ENCODE data around the gene ZNF74. TPM values are rescaled to one million over a fixed set of nuclear protein-coding genes. Genes with fewer than 3 reads are reported as not detected.

Gene ZNF74
- total RNA-seq, 1 donor from 2014 or later: 19.5 TPM

DNA sequence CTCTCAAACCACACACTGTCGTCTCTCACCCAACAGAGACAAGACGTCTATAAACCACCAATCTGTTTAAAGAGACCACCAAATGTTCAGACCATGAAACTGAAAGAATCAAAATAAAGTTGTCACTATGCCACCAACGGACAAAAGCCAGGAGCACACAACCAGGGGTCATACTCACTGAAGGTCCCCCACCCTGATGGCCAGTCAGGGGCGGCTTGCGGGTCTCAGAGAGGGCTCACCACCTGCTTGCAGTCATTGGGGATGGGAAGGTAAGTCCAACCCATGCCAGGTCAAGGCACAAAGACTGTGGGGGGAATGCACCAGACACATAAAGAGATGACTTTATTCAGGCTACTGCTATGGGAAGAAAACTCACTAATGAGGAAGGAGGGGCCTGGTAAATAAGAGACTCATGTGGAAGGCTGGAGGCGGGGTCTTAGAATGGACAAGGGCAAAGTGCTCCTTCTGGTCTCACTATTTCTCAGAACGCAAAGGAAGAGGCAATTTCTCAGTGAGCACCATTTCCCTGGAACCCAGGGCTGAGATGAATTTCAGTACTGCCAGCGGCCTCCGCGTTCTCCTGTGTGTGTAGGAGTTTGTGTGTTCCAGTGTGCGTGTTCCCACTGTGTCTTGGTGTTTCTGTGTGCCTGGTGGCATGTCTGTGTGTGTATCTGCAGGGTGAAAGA is 26.3 kb downstream of the ZNF74 start:
- DNase-seq: no peak

DNA sequence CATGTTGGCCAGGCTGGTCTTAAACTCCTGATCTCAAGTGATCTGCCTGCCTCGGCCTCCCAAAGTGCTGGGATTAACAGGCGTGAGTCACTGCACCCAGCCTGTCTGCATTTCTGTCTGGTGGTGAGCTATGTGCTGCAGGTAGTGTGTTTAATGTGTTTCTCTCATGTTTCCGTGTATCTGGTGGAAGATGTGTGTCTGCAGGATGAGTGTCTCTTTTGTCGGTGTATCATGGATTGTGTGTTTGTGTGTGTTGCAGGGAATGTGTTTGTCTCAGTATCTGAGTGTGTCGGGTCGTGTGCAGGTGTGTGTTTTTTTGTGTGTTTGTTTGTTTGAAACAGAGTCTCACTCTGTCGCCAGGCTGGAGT is 27.5 kb downstream of the ZNF74 start:
- no peak for DNase-seq

DNA sequence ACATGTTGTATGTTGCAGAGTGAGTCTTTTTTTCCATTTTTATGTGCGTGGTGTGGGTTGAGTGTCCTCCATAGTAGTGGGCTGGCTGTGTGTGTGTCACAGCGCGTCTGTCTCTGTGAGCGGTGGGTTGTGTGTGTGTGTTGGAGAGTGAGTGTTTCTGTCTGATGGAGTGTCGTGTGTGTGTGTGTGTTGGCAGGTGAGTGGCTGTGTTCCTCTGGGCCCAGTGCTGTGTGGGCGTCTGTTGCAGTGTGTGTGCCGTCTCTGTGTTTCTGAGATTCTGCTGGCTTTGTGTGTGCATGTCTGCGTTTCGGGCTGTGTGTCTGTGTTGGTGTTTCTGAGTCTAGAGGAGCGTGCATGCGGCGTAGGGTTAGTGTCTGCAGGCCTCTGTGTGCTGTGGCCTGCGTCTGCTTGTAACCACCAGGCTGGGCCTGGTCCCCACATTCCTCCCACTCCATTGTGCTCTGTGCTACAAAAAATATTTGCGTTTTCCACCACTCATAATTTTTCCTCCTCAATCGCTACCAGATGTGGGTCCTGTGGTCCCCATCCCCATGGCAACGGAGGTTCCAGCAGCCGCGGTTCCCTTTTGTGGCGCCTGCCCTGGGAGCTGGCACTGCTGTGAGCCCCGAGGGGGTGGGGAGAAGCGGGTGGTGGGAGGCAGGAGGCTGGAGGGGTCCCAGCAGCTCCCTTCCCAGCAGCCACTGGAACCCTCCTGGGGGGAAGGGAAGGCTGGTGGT is 28.5 kb downstream of the ZNF74 start:
- peak; percentile 71 for DNase-seq

DNA sequence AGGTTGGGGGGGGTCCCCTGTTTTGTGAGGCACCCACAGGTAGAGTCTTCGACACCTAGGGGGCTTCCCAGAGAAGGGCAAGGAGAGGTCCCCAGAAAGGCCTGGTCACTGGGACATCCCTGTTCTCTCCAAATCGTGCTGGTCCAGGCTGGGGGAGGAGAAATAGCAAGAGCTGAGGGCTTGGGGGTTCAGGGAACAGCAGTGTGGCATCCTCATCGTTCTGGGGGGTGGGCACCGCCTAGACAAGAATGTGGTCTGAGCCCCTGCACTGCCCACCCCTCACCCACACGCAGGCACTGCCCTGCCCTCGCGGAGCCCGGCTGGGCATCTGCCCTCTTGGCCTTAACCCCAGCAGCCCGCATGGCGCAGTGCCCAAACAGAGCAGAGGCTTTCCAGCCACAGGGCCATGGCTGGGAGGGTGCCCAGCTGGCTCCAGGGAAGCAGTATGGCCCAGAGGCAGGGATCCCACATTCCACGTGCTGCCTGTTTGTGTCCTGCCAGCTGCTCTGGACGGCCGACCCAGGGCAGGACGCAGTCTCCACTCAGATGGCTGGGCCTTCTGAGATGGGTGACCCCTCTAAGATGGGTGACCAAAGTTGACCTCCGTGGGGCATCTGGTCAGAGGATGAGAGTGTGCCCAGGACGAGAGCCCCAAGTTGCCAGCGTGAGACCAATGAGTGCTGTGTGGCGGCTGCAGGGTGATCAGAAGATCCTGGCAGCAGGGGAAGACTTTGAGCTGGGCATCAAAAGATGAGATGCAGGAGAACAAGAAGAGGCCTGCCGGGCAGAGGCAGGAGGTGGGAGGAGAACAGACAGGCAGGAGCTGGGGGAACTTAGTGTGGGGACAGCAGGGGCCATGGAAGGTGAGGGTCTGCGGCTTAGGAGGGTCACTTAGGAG is 29.3 kb downstream of the ZNF74 start:
- peak; percentile 56 for DNase-seq

DNA sequence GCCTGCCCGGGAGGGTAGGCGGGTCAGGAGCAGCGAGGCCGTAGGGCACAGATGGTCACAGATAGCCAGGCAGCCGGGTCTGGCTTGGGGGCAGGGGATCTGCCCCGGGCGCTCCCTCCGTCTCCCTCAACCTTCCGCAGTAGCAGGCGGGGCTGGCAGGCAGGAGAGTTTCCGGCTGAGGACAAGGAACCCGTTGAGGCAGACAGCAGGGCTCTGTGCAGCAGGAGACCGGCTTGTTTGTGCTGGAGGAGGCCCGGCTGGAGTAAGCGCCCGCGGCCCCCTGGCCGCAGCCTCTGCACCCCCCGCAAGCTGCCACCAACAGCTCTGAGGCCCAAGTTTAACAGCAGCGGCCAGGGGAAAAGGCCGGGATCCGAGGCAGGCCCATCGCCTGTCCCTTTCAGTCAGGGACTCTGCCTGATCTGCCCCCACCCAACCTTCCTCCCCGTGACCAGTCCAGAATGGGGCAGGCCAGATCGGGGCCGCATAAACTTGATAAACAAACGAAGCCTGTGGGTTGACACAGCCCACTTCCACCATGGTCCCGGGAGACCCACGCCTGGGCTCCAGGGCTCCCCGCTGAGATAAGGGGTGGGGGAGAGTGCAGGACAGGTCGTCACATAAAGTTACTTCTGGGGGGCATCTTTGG is 30.1 kb downstream of the ZNF74 start:
- DNase-seq: peak; percentile 59

DNA sequence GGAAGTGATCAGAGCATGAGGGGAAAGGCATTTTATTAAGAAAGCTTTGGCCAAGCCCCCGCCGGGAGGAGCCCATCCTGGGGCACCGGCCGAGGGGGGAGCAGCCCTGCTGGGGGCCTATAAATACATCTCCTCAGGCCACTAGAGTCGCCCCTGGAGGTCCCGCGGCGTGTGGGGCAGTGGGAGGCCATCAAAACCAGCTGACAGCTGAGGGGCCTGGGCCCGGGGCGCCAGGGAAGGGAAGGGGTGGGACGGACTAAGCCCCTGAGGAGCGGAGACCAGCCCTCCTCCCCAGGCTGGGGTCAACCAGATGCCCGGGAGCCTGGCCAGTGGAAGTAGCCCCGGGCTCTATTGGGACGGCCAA is 30.6 kb downstream of the ZNF74 start:
- no peak for DNase-seq

DNA sequence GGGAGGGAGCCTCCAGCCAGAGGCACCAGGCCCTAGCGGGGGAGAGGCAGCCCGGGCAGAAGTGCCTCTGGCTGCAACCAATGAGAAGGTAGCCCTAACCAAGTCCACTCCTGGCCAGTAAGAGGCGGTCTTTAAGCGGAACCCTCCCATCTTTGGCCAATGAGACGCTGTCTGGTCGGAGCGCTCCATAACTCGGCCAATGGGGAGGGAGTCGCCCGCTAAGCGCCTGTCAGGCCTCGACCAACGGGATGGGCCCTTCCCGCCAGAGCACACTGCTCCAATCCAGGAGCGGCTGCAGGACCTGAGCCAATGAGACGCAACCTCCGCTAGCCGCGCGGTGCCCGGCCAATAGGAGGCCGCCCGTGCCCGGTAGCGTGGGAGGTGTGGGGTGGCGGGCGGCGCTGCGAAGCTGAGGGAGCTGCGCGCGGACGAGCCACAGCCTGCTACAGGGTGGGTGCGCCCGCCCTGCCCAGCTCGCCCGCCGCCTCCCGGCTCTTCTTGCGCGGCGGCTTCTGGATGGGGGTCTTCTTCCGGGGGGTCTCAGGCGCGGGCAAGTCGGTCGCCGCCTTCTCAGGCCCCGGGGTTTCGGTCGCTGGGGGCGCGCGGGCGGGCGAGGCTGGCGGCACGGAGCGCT is 31.1 kb downstream of the ZNF74 start:
- DNase-seq: peak; percentile 80

DNA sequence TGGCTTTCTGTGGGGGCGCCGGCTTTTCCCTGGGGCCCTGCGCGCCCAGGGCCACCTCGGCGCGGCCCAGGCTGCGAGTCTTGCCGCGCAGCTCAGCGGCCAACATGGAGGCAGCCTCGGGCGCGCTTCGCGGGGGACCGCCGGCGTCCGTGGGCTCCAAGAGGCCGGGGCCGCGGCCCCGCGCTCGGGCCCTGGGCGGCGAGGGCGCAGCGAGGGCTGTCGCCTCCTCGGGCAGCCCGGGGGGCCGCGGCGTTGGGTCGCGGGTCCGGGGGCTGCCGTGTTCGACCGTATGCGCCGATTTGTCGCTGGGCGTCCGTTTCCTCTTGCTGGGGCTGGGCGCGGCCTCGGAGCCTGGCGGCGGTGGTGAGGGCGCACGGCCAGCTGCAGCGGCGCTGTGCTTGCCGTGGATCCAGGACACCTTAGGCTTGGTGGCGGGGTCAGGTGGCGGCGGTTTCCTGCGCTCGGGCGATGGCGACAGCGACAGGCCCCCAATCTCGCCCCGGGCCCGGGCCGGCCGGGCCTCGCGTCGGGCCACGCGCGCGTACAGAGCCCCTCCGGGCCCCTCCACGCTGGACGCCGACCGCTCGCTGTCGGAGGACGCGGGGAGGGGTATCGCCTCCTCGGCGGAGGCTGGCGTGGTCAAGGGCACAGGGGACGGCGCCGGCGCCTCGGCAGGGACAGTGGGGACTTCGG is 31.8 kb downstream of the ZNF74 start:
- DNase-seq: no peak

DNA sequence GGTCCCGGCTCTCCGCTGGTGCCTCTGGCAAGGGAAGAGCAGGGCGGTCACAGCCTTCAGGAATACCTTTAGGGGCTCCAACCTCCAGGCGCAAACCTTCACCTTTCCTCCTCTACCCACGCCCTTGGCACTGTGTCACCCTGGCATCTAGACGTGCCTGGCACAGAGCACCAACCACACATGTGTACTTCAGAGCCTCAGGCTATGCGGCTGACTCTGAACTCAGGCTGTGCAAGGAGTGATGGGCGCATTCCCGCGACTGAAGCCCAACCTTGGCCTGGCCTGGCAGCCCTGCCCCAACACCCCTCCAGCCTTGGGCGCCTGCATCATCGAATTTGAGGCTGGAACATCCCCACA is 32.3 kb downstream of the ZNF74 start:
- DNase-seq: no peak

DNA sequence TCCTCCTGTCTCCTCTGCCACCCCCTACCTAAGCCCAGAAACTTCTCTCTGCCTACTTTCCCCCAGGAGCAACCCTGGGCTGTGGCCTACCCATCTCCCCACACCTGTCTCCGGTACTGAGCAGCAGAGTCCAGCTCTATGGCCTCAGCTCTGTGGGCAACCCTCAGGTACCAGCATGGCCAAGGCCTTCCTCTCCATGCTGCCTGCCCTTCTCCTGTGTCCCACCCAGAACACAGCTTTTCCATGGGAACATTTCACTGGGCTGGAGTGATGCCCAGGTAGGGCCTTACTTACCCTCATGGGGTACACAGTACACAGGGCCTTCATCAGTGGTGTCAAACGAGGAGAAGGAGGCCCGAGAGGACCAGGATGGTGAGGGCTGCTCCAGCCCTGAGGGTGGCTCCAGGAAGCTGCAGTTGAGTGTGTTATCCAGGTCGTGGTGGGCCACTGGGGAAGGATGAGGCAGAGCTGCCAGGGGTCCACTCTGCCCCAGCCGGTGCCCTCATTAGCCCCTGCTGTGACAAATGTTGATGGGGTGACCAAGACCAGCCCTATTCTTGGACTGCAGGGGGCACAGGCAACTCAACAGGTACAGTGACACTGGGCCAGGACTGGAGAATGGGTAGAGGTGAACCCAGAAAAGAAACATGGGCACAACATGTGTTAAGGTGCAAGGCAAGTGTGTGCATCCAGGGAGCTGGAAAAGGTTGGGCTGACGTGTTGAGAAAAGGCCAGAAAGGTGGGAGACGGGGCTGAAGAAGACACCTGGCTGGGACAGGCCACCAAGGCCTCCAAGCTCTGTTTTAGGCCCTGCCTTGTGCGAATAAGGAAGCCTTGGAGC is 33.4 kb downstream of the ZNF74 start:
- no peak for DNase-seq

DNA sequence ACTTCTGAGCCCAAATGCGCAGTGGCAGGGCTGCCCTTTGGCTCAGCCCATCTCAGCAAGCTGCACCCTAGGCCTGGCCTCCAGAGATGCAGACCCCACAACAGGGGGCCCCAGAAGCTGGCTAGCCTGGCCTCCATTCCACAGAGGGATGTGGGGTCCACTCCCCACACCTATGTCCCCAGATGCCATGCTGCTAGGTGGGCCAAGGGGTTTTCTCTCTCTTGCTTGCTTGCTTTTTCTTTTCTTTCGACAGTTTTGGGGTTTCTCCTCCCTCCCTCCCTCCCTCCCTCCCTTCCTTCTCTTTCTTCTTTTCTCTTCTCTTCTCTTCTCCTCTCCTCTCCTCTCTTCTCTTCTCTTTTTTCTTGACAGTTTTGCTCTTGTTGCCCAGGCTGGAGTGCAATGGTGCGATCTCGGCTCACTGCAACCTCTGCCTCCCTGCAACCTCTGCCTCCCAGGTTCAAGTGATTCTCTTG is 34.0 kb downstream of the ZNF74 start:
- no peak for DNase-seq

DNA sequence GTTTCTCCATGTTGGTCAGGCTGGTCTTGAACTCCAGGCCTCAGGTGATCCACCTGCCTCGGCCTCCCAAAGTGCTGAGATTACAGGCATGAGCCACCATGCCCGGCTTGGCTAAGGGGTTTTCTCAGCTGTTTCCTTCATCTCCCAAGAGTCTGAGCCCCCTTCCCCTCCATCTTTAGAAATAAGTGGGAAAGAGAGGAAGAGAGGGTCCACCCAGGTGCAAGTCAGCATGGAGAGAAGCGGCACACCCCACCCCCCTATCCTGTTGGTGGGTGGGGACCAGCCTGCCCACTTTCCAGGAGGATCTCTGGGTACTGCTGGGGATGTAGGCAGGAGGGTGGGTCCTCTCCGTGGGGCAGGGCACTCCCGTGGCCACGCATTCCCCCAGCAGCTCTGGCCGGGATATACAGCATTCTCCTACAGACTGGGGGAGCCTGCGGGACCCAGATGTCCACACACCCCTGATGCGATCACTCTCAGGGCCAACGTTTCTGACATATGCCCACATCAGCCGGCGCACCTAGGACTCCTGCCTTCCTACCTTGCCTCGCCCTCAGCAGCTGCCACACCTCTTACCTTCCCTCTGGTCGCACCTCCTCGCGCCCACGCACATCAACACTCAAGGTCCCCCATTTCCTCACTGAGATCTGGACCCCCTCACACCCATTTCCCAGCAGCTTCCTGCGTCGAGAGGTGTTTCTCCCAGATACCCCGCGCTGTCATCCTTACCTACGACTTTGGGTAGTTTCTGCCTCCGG is 34.7 kb downstream of the ZNF74 start:
- DNase-seq: no peak

DNA sequence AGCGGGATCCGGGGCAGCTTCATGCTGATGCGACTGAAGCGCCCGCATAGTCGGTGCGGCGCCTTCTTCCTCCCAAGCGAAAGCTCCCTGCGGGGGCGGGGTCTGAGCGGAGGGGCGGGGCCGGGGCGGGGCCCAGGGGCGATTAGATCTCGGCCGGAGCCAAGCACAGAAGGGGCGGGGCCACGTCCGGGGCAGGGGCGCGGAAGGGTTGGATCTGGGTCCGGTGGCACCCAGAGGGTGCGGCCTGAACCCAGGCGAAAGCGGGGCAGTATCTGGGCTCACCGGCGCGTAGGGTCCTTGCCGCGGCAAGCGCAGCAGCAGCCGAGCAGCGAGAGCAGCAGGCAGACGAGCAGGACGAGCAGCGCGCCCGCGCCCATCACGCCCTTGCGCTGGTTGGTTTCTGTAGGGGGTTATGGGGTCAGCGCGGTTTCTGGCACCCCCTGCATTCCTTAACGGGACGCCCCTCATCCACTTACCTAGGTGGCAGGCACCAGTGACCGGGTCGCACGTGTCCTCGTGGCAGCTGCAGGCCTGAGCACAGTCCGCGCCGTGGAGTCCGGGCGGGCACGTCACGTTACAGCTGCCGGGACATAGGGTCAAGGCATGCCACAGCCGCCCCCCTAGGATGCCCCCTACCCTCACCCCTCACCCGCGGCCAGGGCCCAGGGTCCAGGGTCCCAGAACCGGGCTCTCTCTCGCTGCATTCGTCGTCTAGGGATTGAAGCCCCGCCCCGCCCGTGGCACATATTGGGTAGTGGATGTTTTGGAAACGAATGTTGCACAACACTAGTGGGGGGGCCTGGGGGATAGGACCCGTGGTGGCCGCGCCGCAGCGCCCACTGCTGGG is 35.5 kb downstream of the ZNF74 start:
- no peak for DNase-seq

DNA sequence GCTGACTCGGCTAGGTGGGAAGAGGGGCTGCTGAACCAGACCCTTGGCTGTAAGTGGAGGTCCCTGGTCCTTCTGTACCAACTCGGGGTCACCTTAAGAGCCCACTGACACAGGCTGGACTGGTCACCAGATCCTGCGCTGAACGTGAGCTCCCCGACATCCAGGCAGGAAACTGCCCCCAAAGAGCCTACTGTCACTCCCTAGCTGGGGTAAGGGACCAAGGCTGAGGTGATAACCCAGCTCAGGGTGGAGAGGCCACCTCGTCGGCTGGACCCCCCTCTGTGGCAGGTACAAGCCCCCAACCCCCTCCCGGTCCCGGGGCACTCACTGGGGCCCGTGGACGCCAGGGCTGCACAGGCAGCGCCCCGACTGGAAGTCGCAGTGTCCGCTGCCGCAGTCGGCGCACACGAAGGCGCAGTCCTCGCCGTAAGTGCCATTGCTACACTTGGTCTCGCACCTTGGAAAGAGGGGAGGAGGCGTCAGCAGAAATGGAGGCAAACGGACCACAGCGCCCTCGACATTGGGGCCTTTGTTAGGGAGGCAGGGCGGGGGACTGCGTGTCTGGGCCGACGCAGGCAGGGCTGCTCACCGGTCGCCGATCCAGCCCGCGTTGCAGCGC is 36.3 kb downstream of the ZNF74 start:
- DNase-seq: no peak

DNA sequence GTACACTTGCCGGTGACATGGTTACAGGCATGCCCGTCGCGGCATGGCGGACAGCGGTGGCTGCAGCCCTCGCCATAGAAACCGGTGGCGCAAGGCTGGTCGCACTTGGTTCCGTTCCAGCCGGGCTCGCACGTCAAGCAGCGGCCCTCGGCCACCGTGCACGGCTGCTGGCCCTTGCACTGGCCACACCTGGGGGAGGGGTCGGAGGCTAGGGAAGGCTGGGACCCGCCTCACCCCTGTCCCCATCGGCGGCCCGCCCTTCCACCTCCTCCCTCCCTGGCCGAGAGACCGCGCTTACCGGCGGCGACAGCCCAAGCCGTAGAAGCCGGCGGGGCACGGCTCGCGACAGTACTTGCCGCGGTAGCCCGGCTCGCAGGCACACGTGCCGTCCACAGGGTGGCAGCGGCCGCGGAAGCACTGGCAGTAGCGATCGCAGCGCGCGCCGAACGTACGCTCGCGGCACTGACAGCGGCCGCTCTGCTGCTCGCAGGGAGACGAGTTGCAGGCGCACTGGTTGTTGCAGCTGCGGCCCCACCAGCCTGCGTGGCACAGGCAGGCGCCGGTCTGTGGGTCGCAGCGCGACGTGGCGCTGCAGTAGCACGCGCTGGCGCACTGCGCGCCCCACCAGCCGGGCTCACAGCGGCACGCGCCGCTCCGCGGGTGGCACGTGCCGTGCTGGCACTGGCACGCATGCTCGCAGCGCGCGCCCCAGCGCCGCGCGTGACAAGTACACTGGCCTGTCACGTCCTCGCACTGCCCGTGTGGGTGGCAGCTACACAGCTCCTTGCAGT is 37.0 kb downstream of the ZNF74 start:
- peak; percentile 63 for DNase-seq

DNA sequence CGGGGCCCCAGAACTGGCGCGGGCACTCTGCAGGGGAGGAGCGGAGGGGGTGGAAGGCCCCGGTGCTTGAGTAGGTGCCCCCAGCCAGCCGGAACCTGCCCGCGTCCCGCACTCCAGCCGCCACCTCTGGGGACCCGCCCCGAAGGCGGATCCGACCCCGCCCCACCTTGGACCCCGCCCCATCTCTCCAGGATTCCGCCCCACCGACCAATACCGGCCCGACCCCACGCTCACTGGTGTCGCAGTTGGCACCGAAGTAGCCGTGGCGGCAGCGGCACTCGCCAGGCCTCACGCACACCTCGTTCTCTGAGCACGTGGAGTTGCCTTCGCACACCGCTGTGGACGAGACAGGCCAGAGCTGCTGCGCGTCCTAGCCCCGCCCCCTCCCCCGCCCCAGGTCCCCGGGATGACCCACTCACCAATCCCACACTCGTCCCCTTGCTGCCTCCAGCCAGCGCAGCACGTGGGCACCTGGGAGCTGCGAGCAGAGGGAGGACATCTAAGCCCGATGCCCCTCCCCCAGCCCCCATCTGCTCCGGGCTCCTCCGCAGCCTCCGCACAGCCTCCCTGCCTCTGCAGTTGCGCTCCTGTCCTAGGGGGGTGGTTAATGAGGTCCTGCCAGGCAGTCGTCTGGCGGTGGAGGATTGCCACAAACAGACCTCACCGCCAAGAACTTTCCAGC is 37.7 kb downstream of the ZNF74 start:
- DNase-seq: no peak

DNA sequence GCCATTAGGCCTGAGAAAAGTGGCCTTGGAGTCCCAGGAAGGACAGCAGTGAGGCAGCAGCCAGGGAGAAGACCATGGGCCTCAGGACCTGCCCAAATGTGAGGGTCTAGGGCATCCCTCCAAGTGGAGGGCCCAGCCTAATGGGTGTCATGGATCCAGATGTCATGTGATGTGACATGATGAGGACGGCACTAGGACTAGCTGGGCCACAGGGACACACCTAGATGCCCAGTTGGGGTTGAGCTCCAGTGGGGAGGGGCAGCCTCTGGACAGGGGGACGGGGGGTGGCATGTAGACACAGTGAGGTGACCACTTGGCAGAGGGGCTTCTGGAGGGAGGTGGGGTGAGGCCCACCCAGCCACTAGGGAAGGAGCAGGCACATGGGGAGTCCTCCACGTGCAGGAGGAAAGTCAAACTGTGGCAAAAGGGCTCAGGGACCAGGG is 38.3 kb downstream of the ZNF74 start:
- DNase-seq: no peak

Measured in tongue (tissue), 2 donors.